ENCODE measurements around the gene SAMD13.
"Not testable (repeated sequence)": the region's sequence is repeated elsewhere in the genome, so short reads cannot be mapped to it uniquely, and the experiment has no call there.

Gene SAMD13

GRCh38 chr1:84287389-84287788 is 14.1 kb upstream of the SAMD13 start:
- not testable (repeated sequence) for DNase-seq

- no peak for DNase-seq
Observed at GRCh38 chr1:84289169-84289785, 12.2 kb upstream of the SAMD13 start.

- DNase-seq, result no peak
Observed at GRCh38 chr1:84291882-84292655, 9.4 kb upstream of the SAMD13 start.

- no peak for DNase-seq
Observed at GRCh38 chr1:84293766-84294165, 7.7 kb upstream of the SAMD13 start.

- DNase-seq, result no peak
Observed at GRCh38 chr1:84294751-84295150, 6.8 kb upstream of the SAMD13 start.

GRCh38 chr1:84297546-84298244 is 3.8 kb upstream of the SAMD13 start:
- no peak for DNase-seq

- no peak for DNase-seq
Observed at GRCh38 chr1:84298328-84298683, 3.2 kb upstream of the SAMD13 start.

GRCh38 chr1:84298684-84299535 is 2.6 kb upstream of the SAMD13 start:
- no peak for DNase-seq

- no peak for DNase-seq
Observed at GRCh38 chr1:84299536-84300170, 1.9 kb upstream of the SAMD13 start.

GRCh38 chr1:84300501-84300900 is 1.0 kb upstream of the SAMD13 start:
- DNase-seq, result no peak

GRCh38 chr1:84301785-84302385 is 377 bp downstream of the SAMD13 start:
- no peak for DNase-seq

GRCh38 chr1:84303314-84303830 is 1.9 kb downstream of the SAMD13 start:
- DNase-seq, result no peak

GRCh38 chr1:84307398-84307797 is 5.9 kb downstream of the SAMD13 start:
- DNase-seq, result no peak

- DNase-seq, result no peak
Observed at GRCh38 chr1:84311296-84311695, 9.8 kb downstream of the SAMD13 start.

- DNase-seq, result no peak
Observed at GRCh38 chr1:84319662-84320061, 18.2 kb downstream of the SAMD13 start.

GRCh38 chr1:84327830-84328229 is 26.3 kb downstream of the SAMD13 start:
- DNase-seq, result no peak

- no peak for DNase-seq
Observed at GRCh38 chr1:84330125-84330984, 28.8 kb downstream of the SAMD13 start.

- DNase-seq, result no peak
Observed at GRCh38 chr1:84339503-84339902, 38.0 kb downstream of the SAMD13 start.

- DNase-seq, result no peak
Observed at GRCh38 chr1:84344286-84344685, 42.8 kb downstream of the SAMD13 start.

- no peak for DNase-seq
Observed at GRCh38 chr1:84345220-84345619, 43.7 kb downstream of the SAMD13 start.
